ENCODE data around the gene GRAMD1A. TPM values are rescaled to one million over a fixed set of nuclear protein-coding genes. Genes with fewer than 3 reads are reported as not detected.
"Not testable (repeated sequence)": the region's sequence is repeated elsewhere in the genome, so short reads cannot be mapped to it uniquely, and the experiment has no call there.

Gene GRAMD1A
- total and polyA plus RNA-seq, 5 donors from 2014 or later: 25.7 to 179 (median 35.6) TPM

DNA sequence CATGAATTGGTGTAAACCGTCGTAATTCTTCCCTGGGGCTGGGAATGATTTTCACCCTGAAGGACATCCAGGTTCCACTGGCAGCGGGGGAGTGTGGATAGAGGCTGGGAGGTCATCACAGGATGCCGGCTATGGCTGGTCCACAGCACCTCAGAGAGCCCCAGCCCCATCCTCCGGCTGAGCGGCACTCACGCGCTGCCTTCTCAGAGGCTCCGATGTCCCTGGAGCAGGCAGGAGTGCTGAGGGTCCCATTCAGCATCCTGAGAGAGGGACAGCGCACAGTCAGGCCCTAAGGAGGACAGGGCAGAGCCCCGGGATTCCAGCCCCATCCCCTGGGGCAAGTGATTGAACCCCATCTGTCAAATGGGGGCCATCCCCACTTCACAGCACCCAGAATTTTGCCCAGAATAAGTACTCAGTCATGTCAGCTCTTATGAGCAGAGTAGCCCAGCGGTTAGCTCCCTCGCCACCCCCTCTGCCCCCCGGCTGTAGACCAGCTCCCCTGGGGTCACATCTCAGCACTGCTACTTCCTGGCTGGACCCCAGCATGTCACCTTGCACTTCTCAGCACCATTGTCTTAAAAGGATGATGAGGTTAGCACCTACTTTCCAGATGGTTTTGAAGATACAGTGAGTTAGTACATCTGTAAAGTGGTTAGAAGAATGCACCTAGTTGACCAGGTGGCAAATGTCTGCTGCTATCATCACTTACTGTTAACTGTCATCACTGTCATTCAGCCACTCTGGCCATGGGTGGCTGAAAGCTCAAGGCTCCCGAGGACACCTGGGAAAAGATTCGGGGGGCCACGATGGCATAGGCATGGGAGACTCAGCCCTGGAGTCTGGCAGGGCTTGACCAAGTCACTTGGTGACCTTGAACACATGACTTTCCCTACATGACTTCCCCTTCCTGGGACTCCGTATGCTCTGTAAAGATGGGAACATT is 11.9 kb downstream of the GRAMD1A start:
- peaks cover 41% of the 10 kb centered on the region for H3K36me3 Mint-ChIP-seq
- DNase-seq: no peak

DNA sequence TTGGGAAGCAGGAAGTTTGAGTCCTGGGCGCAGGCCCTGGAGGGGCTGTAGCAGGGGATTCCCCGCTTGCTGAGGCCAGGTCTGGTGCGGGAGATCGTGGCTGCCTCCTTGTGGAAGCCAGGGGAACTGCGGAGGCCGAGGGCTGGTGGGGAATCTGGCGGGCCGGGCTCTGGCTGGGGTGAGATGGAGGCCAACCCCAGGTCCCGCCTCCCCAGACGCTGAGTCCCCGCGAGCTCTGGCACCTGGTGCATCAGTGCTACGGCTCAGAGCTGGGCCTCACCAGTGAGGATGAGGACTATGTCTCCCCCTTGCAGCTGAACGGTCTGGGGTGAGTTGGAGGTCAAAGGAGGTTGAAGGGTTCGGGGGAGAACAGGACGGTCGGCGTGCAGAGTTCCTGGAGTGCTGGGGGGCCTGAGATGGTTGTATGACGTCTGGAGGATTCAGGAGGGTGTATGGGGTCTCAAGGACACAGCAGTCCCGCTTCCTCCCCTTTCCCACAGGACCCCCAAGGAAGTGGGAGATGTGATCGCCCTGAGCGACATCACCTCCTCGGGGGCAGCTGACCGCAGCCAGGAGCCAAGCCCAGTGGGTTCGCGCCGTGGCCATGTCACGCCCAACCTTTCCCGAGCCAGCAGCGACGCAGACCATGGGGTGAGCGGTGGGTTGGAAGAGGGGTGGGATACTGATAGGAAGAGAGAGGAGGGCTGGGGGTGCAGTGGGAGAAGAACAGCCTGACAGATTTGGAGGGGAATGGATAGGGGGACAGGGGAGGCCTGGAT is 13.1 kb downstream of the GRAMD1A start:
- Histone ChIP-seq H3K36me3 (ENCODE audit: control insufficient read depth, insufficient read depth, low read length) (peaks cover 50% of the 10 kb centered on the region), H3K4me1 (ENCODE audit: control insufficient read depth, insufficient read depth, low read length, poor library complexity, severe bottlenecking) (peaks cover 50% of the 10 kb centered on the region), H3K27ac (ENCODE audit: insufficient read depth, low read length, poor library complexity, severe bottlenecking) (peak overlapping the region; percentile 81), H3K9me3 (ENCODE audit: control insufficient read depth in 2 of 2, low read length in 2 of 2) (no peaks in the 10 kb centered on the region), H3K4me3 (ENCODE audit: low read depth, low read length) (peak overlapping the region; percentile 57), H3K27me3 (ENCODE audit: control insufficient read depth, insufficient read depth, low read length) (no peaks in the 10 kb centered on the region)
- ATAC-seq (ENCODE audit: low read depth in 2 of 2): peak; percentile 58 to 61
- H3K9me3 Mint-ChIP-seq: no peaks in the 10 kb centered on the region
- H3K4me1 Mint-ChIP-seq: peaks cover 6 to 71% (median 40%) of the 10 kb centered on the region in 4 donors
- peak; percentile 73 to 80 (median 78) for DNase-seq
- H3K27ac Mint-ChIP-seq: peak overlapping the region; percentile 95 to 97 (median 97)
- no peaks in the 10 kb centered on the region for H3K27me3 Mint-ChIP-seq
- H3K36me3 Mint-ChIP-seq: peaks cover 51% of the 10 kb centered on the region
- H3K4me3 Mint-ChIP-seq: peak overlapping the region; percentile 83 to 89 (median 86)

More for the DNA sequence above, 11.9 kb downstream of the GRAMD1A start:
- H3K9me3 ChIP-seq (ENCODE audit: control insufficient read depth in 2 of 2, low read length in 2 of 2): no peaks in the 10 kb centered on the region
- Mint-ChIP-seq H3K9me3 (no peaks in the 10 kb centered on the region), H3K4me3 (peak overlapping the region; percentile 68 to 77 (median 72)), H3K27me3 (no peaks in the 10 kb centered on the region), H3K4me1 (peaks cover 6 to 67% (median 38%) of the 10 kb centered on the region in 4 donors), H3K27ac (peak overlapping the region; percentile 74 to 97 (median 95))
- no peaks in the 10 kb centered on the region for H3K27me3 ChIP-seq (ENCODE audit: control insufficient read depth, insufficient read depth, low read length)
- no peak for ATAC-seq (ENCODE audit: low read depth in 2 of 2)
- H3K27ac ChIP-seq (ENCODE audit: insufficient read depth, low read length, poor library complexity, severe bottlenecking): peak overlapping the region; percentile 81
- peaks cover 50% of the 10 kb centered on the region for H3K4me1 ChIP-seq (ENCODE audit: control insufficient read depth, insufficient read depth, low read length, poor library complexity, severe bottlenecking)
- peaks cover 39% of the 10 kb centered on the region for H3K36me3 ChIP-seq (ENCODE audit: control insufficient read depth, insufficient read depth, low read length)
- no peak overlapping the region for H3K4me3 ChIP-seq (ENCODE audit: low read depth, low read length)

DNA sequence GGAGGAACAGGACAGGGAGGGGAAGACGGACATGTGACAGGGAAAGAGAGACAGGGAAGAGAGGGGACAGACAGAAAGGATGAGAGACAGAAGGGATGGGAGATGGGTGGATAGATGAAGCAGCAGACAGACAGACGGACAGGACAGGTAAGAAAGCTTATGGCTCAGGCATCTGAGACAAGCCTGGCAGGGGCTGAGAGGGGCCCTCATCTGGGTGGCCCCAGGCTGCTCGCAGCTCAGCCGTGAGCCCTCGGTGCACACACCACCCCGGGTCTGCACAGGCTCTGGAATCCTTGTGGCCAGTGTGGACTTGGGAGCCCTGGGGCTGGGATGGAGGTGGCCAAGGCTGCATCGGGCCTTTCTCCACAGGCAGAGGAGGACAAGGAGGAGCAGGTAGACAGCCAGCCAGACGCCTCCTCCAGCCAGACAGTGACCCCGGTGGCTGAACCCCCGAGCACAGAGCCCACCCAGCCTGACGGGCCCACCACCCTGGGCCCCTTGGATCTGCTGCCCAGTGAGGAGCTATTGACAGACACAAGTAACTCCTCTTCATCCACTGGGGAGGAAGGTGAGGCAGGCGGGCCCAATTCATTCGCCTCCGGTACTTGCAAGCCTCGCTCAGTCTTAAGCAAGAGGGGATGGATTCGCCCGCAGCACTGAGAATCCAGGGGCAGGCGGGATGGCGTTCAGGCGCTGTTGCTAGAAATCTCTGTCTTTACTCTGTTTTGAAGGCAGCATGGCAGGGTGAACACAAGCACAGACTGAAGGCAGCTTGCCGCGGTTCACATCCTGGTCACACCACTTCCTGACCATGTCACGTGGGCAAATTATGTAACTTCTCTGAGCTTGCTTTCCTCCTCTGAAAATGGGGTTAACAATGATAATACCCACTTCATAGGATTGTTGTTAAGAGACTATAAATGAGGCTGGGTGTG is 14.0 kb downstream of the GRAMD1A start:
- peaks cover 50% of the 10 kb centered on the region for H3K4me1 ChIP-seq (ENCODE audit: control insufficient read depth, insufficient read depth, low read length, poor library complexity, severe bottlenecking)
- H3K27me3 Mint-ChIP-seq: no peaks in the 10 kb centered on the region
- peak overlapping the region; percentile 95 to 97 (median 97) for H3K27ac Mint-ChIP-seq
- peaks cover 6 to 71% (median 40%) of the 10 kb centered on the region in 4 donors for H3K4me1 Mint-ChIP-seq
- H3K27ac ChIP-seq (ENCODE audit: insufficient read depth, low read length, poor library complexity, severe bottlenecking): peak overlapping the region; percentile 81
- H3K9me3 ChIP-seq (ENCODE audit: control insufficient read depth in 2 of 2, low read length in 2 of 2): no peaks in the 10 kb centered on the region
- peaks cover 55% of the 10 kb centered on the region for H3K36me3 Mint-ChIP-seq
- peaks cover 56% of the 10 kb centered on the region for H3K36me3 ChIP-seq (ENCODE audit: control insufficient read depth, insufficient read depth, low read length)
- DNase-seq (peak; percentile 65 to 93 (median 88)), ATAC-seq (ENCODE audit: low read depth in 2 of 2) (peak; percentile 86 to 92)
- H3K4me3 Mint-ChIP-seq: peak overlapping the region; percentile 83 to 89 (median 86)
- peak overlapping the region; percentile 57 for H3K4me3 ChIP-seq (ENCODE audit: low read depth, low read length)
- H3K9me3 Mint-ChIP-seq: no peaks in the 10 kb centered on the region
- H3K27me3 ChIP-seq (ENCODE audit: control insufficient read depth, insufficient read depth, low read length): no peaks in the 10 kb centered on the region

DNA sequence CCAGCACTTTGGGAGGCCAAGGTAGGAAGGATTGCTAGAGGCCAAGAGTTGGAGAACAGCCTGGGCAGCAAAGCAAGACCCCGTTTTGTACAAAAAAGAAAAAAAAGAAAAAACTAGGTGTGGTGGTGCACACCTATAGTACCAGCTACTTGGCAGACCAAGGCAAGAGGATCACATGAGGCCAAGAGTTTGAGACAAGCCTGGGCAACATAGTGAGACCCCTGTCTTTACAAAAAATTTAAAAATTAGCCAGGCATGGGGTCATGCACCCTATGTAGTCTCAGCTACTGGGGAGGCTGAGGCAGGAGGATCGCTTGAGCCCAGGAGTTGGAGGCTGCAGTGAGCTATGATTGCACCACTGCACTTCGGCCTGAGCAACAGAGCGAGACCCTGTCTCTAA is 14.7 kb downstream of the GRAMD1A start:
- peak overlapping the region; percentile 95 to 97 (median 97) for H3K27ac Mint-ChIP-seq
- not testable (repeated sequence) for DNase-seq; H3K27me3 ChIP-seq (ENCODE audit: control insufficient read depth, insufficient read depth, low read length); H3K27me3 Mint-ChIP-seq; ATAC-seq (ENCODE audit: low read depth in 2 of 2); H3K9me3 Mint-ChIP-seq; H3K9me3 ChIP-seq (ENCODE audit: control insufficient read depth in 2 of 2, low read length in 2 of 2)
- peak overlapping the region; percentile 83 to 89 (median 86) for H3K4me3 Mint-ChIP-seq
- H3K4me1 Mint-ChIP-seq: peaks cover 6 to 69% (median 40%) of the 10 kb centered on the region in 4 donors
- peak overlapping the region; percentile 57 for H3K4me3 ChIP-seq (ENCODE audit: low read depth, low read length)
- H3K4me1 ChIP-seq (ENCODE audit: control insufficient read depth, insufficient read depth, low read length, poor library complexity, severe bottlenecking): peaks cover 50% of the 10 kb centered on the region
- H3K36me3 ChIP-seq (ENCODE audit: control insufficient read depth, insufficient read depth, low read length): peaks cover 56% of the 10 kb centered on the region
- peaks cover 55% of the 10 kb centered on the region for H3K36me3 Mint-ChIP-seq
- peak overlapping the region; percentile 81 for H3K27ac ChIP-seq (ENCODE audit: insufficient read depth, low read length, poor library complexity, severe bottlenecking)

DNA sequence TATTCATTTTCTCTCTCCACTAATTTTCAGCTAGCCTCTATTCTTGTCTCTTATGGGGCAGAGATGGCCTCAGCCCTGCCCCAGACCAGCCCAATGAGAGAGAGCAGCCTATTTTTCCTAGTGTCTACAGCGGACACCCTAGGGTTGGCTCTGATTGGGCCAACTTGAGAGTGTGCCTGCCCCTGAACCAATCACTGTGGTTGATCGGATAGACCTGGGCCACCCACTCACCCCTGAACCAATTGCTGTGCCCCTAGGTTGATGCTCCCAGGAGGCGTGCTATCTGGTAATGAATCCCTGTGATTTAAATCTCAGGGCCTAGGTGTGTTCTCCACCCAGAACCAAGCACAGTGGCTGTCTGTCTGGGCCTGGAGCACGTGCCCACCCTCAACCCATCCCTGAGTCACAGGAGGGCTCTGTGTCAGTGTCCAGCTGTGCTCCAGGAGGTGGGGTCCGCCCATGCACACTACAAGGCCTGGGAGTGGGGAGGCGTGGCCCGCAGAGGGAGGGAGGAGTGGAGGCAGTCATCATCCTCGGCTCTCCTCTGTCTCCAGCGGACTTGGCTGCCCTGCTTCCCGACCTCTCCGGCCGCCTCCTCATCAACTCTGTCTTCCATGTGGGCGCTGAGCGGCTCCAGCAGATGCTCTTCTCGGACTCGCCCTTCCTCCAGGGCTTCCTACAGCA is 15.3 kb downstream of the GRAMD1A start:
- Mint-ChIP-seq H3K4me3 (peak overlapping the region in 2 of 4 donors; percentile 83 to 87), H3K36me3 (peaks cover 53% of the 10 kb centered on the region), H3K4me1 (peaks cover 6 to 66% (median 38%) of the 10 kb centered on the region in 4 donors)

DNA sequence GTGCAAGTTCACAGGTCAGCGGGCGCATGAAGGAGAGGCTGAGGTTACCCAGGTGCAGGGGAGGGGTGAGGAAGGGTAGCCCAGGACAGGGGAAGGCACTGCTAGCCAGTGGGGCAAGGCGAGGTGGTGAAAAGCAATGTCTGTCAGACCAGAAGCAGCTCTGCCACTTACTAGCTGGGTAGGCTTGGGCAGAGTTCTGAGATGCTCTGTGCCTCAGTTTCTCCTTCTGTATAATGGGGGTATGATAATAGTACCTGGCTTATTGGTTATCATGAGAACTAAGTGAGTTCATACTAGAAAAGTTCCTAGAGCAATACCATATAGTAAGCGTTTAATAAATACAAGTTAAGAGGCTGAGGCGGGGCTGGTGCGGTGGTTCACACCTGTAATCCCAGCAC is 15.8 kb downstream of the GRAMD1A start:
- Mint-ChIP-seq H3K4me1 (peaks cover 6 to 62% (median 37%) of the 10 kb centered on the region in 4 donors), H3K27ac (peak overlapping the region; percentile 95 to 97 (median 96)), H3K27me3 (no peaks in the 10 kb centered on the region), H3K36me3 (peaks cover 55% of the 10 kb centered on the region), H3K4me3 (peak overlapping the region in 1 of 4 donors; percentile 44), H3K9me3 (no peaks in the 10 kb centered on the region)
- Histone ChIP-seq H3K4me1 (ENCODE audit: control insufficient read depth, insufficient read depth, low read length, poor library complexity, severe bottlenecking) (peaks cover 50% of the 10 kb centered on the region), H3K27ac (ENCODE audit: insufficient read depth, low read length, poor library complexity, severe bottlenecking) (peak overlapping the region; percentile 81), H3K27me3 (ENCODE audit: control insufficient read depth, insufficient read depth, low read length) (no peaks in the 10 kb centered on the region), H3K4me3 (ENCODE audit: low read depth, low read length) (no peak overlapping the region), H3K36me3 (ENCODE audit: control insufficient read depth, insufficient read depth, low read length) (peaks cover 57% of the 10 kb centered on the region), H3K9me3 (ENCODE audit: control insufficient read depth in 2 of 2, low read length in 2 of 2) (no peaks in the 10 kb centered on the region)
- ATAC-seq (ENCODE audit: low read depth in 2 of 2): no peak
- DNase-seq: no peak

More for the DNA sequence above, 15.3 kb downstream of the GRAMD1A start:
- peaks cover 56% of the 10 kb centered on the region for H3K36me3 ChIP-seq (ENCODE audit: control insufficient read depth, insufficient read depth, low read length)
- no peaks in the 10 kb centered on the region for H3K9me3 Mint-ChIP-seq
- H3K9me3 ChIP-seq (ENCODE audit: control insufficient read depth in 2 of 2, low read length in 2 of 2): no peaks in the 10 kb centered on the region
- ATAC-seq (ENCODE audit: low read depth in 2 of 2) (no peak), DNase-seq (no peak)
- no peaks in the 10 kb centered on the region for H3K27me3 ChIP-seq (ENCODE audit: control insufficient read depth, insufficient read depth, low read length)
- no peaks in the 10 kb centered on the region for H3K27me3 Mint-ChIP-seq
- peak overlapping the region; percentile 81 for H3K27ac ChIP-seq (ENCODE audit: insufficient read depth, low read length, poor library complexity, severe bottlenecking)
- H3K4me1 ChIP-seq (ENCODE audit: control insufficient read depth, insufficient read depth, low read length, poor library complexity, severe bottlenecking): peaks cover 50% of the 10 kb centered on the region
- peak overlapping the region; percentile 95 to 97 (median 97) for H3K27ac Mint-ChIP-seq
- peak overlapping the region; percentile 26 for H3K4me3 ChIP-seq (ENCODE audit: low read depth, low read length)
